GM19099 (cell line): ENCODE measurements around the gene DTX4.
A peak's percentile ranks its signal among the peaks of the same experiment; 100 is the strongest.

Experiments
- POLR2A ChIP-seq: IDR thresholded peaks from 3 replicates; pipeline ENCODE4 v1.6.1; 2011; ENCODE audit warnings: low read depth; ENCODE audit not compliant: insufficient read length; ENCODE audit errors: extremely low read depth

The DTX4 gene

GRCh38 chr11:59171508-59172322 is at the start of gene DTX4:
Gene DTX4 (plus strand): TSS chr11:59172132. CDS start chr11:59172596, 464 bp downstream.
- peak; percentile 51 for TF ChIP-seq POLR2A

- no peak for TF ChIP-seq POLR2A
Observed at GRCh38 chr11:59135648-59136461, 36.1 kb upstream of the DTX4 start.

- no peak for TF ChIP-seq POLR2A
Observed at GRCh38 chr11:59137190-59137589, 34.7 kb upstream of the DTX4 start.

- TF ChIP-seq POLR2A, result no peak
Observed at GRCh38 chr11:59138643-59139042, 33.3 kb upstream of the DTX4 start.

DNA sequence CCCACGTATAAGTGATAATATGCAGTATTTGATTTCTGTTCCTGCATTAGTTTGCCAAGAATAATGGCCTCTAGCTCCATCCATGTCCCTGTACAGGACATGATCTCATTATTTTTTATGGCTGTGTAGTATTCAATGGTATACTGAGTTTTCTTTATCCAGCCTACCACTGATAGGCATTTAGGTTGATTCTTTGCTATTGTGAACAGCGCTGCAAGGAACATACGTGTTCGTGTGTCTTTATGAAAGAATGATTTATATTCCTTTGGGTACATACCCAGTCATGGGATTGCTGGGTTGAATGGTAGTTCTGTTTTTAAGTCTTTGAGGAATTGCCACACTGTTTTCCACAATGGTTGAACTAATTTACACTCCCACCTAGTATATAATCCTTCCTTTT is 30.7 kb upstream of the DTX4 start:
- no peak for TF ChIP-seq POLR2A

GRCh38 chr11:59141673-59142460 is 30.1 kb upstream of the DTX4 start:
- no peak for TF ChIP-seq POLR2A

DNA sequence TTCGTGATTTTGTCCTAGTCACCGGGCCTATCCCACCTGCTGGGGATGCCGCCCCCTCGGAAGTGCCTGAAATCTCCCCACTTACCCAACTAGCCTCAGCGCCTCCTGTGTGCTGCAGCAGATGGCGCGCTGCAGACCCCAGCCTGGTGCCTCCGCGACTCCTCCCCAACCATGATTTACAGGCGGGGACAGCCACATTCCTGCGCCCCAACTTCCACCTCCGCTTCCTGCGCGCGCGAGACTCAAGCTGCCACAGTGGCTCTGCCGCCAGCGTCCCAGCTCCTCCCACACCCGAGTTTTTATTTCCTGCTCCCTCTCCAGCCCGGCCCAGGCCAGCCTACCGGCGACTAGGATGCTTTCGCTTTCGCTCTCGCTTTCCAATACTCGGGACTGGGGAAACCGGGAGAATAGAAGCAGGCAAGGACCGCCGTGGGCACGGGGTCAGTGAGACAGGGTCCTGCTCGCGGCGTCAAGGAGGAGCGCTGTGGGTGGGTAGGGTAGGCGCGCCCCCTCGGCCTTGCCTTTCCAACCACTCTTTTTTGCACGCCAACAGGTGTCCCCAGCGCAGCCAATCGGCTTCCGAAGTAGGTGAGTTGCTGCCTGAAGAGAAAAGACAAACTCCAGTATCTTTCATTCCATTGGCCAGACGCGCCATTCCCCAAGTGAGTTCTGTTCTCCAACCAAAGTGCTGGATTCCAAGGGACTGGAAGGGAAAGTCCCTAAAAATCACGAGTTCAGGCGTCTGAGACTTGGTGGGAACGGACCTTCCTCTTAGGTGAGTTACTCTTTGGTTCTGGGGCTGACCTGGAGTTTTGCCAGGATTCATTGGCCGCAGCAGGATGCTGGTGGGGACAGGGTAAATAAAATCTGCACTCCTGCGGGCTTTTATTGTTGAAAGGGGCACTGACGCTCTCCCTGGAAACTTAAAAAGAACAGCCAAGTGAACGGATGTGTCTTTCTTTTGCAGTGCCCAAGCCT is 29.1 kb upstream of the DTX4 start, which contains the start of gene FAM111A:
Gene FAM111A (plus strand): TSS at position 327 of the 978 bp plus-strand sequence. CDS start 6,017 bp downstream, outside the sequence.
- peak; percentile 22 for TF ChIP-seq POLR2A

DNA sequence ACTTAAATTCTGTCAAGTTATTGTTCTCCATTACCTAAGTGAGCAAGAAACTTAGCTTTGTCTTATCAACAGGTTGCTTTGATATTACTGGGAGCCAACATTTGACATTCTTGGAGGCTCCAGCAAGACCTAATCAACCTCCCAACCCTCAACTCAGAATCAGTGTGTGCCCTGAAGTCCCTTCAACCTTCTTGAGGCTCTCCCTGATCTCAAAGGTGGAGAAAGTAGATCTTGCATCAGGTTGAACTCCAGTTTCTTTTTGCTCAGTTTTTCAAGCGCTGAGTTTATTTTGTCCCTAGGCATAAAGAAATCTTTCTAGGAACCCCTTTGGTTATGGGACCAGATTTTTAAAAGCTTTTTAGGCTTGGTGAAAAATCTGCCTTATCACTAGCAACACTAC is 27.8 kb upstream of the DTX4 start:
- no peak for TF ChIP-seq POLR2A

- TF ChIP-seq POLR2A, result peak; percentile 65
Observed at GRCh38 chr11:59144579-59145345, 27.2 kb upstream of the DTX4 start.

- no peak for TF ChIP-seq POLR2A
Observed at GRCh38 chr11:59145534-59145933, 26.4 kb upstream of the DTX4 start.

- TF ChIP-seq POLR2A, result no peak
Observed at GRCh38 chr11:59151761-59152160, 20.2 kb upstream of the DTX4 start.

- no peak for TF ChIP-seq POLR2A
Observed at GRCh38 chr11:59152312-59152951, 19.5 kb upstream of the DTX4 start.

DNA sequence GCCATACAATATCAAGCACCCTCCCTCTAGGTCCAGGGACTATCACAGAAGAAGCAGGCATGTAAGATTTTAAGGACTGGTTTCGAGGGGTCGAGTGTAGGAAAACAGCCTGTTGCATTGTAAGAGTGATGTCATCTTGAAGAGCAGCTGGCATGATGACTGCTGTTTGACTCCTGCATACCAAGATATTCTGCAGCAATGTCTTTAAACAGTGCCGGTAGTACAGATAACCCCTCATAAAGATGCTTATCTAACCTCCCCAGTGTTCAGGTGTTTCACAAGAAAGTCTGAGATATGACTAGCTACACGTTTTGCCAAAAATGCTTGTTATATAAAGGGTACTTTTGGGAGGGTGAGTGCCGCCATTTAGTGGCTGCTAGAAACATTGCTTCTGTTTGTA is 17.3 kb upstream of the DTX4 start:
- TF ChIP-seq POLR2A, result no peak
